Sigmoid colon (tissue), 7 donors: ENCODE data around the gene HES6. TPM values are rescaled to one million over a fixed set of nuclear protein-coding genes. Genes with fewer than 3 reads are reported as not detected.

ENCODE experiments used
- DNase-seq: peaks from one replicate; pipeline ENCODE4 v3.0.0-alpha.2; 2019
- H3K27ac ChIP-seq, 4 donors: fragments of 200-600 bp; sonication (generic); one replicate each; pipeline ENCODE4 v1.5.1; 2016 to 2019; ENCODE audit warnings: mild to moderate bottlenecking in 1 of 4
- H3K27me3 ChIP-seq, 3 donors: fragments of 200-600 bp; sonication (generic); one replicate each; pipeline ENCODE4 v1.5.1; 2019; ENCODE audit warnings: mild to moderate bottlenecking in 1 of 3
- H3K36me3 ChIP-seq, 4 donors: fragments of 200-600 bp; sonication (generic); one replicate each; pipeline ENCODE4 v1.5.1; 2016 to 2019
- H3K4me1 ChIP-seq, 4 donors: fragments of 200-600 bp; sonication (generic); one replicate each; pipeline ENCODE4 v1.5.1; 2017 to 2019
- H3K4me3 ChIP-seq, 4 donors: fragments of 200-600 bp; sonication (generic); one replicate each; pipeline ENCODE4 v1.5.1; 2017 to 2019; ENCODE audit warnings: mild to moderate bottlenecking in 2 of 4, moderate library complexity in 1 of 4
- H3K9me3 ChIP-seq, 4 donors: fragments of 200-600 bp in 3 of 4; sonication (generic) in 3 of 4; one replicate each; pipeline versions ENCODE4 v1.5.1 to v1.6.1; 2013 to 2019
- CTCF ChIP-seq, 4 experiments: fragments of 450-650 bp in 3 of 4; fragments of 200-600 bp in 1 of 4; IDR thresholded peaks; one replicate each; pipeline ENCODE4 v1.5.1; 2016 to 2019; ENCODE audit warnings: antibody characterized with exemption in 4 of 4, mild to moderate bottlenecking in 3 of 4, moderate library complexity in 2 of 4
- EP300 ChIP-seq, 4 donors: sonication (generic); formaldehyde crosslinking; IDR thresholded peaks; one replicate each; pipeline ENCODE4 v1.6.1; 2017; ENCODE audit warnings: antibody characterized with exemption in 4 of 4
- POLR2A ChIP-seq, 2 donors: fragments of 450-650 bp; IDR thresholded peaks; one replicate each; pipeline ENCODE4 v1.6.1; 2016; ENCODE audit warnings: antibody characterized with exemption in 2 of 2, mild to moderate bottlenecking in 2 of 2, moderate library complexity in 2 of 2
- POLR2AphosphoS5 ChIP-seq, 4 donors: sonication (generic); formaldehyde crosslinking; IDR thresholded peaks; one replicate each; pipeline ENCODE4 v1.6.1; 2017; ENCODE audit warnings: antibody characterized with exemption in 4 of 4
- WGBS, 2 donors: extraction: QIAGEN DNeasy Blood & Tissue Kit; methylation state at CpG; one replicate each; pipeline ENCODE4 v1.1.7; 2013; 5-methylcytosine and 5-hydroxymethylcytosine counted together
- intact Hi-C: fragments of 100-400 bp; cut with DNase I; formaldehyde crosslinking; loops from one replicate; pipeline ENCODE4 v1.15.1; 2023
- polyA plus RNA-seq, 3 donors: library from polyadenylated mRNA; stranded (reverse); fragments of 200-250 nt; gene quantifications; one replicate each; pipeline ENCODE4 v1.2.3, GENCODE V29; 2013
- total RNA-seq, 4 donors: library from RNA; depleted of rRNA; stranded (reverse); fragments of >200 nt; gene quantifications; one replicate each; pipeline ENCODE4 v1.1.0, GENCODE V29; 2016
- donor health status: healthy with polysubstance abuse.
- donor health status: Bipolar disorder and iron deficiency.
- donor health status: healthy.

HES6 gene
- total and polyA plus RNA-seq, 7 donors, result 13.2 to 59.2 (median 27.3) TPM

- 95 to 96% methylated on average over 8 of the region's 8 CpGs for WGBS, 2 donors
- no peak overlapping the region for H3K4me3 ChIP-seq
- DNase-seq, result peak; percentile 37
- H3K36me3 ChIP-seq, result peaks cover 39 to 94% (median 54%) of the 10 kb centered on the region in 4 donors
- intact Hi-C loops, result no loop called here
- H3K27me3 ChIP-seq, result no peaks in the 10 kb centered on the region
- H3K4me1 ChIP-seq, result peaks cover 0 to 3% (median 2%) of the 10 kb centered on the region in 4 donors
- no peaks in the 10 kb centered on the region for H3K9me3 ChIP-seq
- no peak overlapping the region for H3K27ac ChIP-seq
- TF ChIP-seq EP300 (IDR thresholded peaks at IDR 0.05) (no peak), POLR2A (IDR thresholded peaks at IDR 0.05) (no peak), POLR2AphosphoS5 (IDR thresholded peaks at IDR 0.05) (no peak), CTCF (IDR thresholded peaks at IDR 0.05) (no peak)
Observed at GRCh38 chr2:238255636-238256035, 15.8 kb upstream of the HES6 start.

GRCh38 chr2:238255151-238255551 is 15.3 kb upstream of the HES6 start:
- Histone ChIP-seq H3K27ac (no peak overlapping the region), H3K9me3 (no peaks in the 10 kb centered on the region), H3K27me3 (no peaks in the 10 kb centered on the region), H3K4me1 (no peaks in the 10 kb centered on the region), H3K36me3 (peaks cover 38 to 99% (median 57%) of the 10 kb centered on the region in 4 donors), H3K4me3 (no peak overlapping the region)
- intact Hi-C loops, result no loop called here
- DNase-seq, result no peak
- no peak for TF ChIP-seq POLR2AphosphoS5 (IDR thresholded peaks at IDR 0.05)
- no peak for TF ChIP-seq CTCF (IDR thresholded peaks at IDR 0.05)
- TF ChIP-seq EP300 (IDR thresholded peaks at IDR 0.05), result no peak
- no peak for TF ChIP-seq POLR2A (IDR thresholded peaks at IDR 0.05)
- WGBS, 2 donors, result 91 to 94% methylated on average over 6 of the region's 6 CpGs

GRCh38 chr2:238254095-238254723 is 14.4 kb upstream of the HES6 start:
- no peak overlapping the region for H3K4me3 ChIP-seq
- H3K27me3 ChIP-seq, result no peaks in the 10 kb centered on the region
- H3K36me3 ChIP-seq, result peaks cover 33 to 98% (median 55%) of the 10 kb centered on the region in 4 donors
- H3K4me1 ChIP-seq, result no peaks in the 10 kb centered on the region
- H3K27ac ChIP-seq, result no peak overlapping the region
- H3K9me3 ChIP-seq, result no peaks in the 10 kb centered on the region
- TF ChIP-seq CTCF (IDR thresholded peaks at IDR 0.05) (no peak), EP300 (IDR thresholded peaks at IDR 0.05) (no peak), POLR2AphosphoS5 (IDR thresholded peaks at IDR 0.05) (no peak), POLR2A (IDR thresholded peaks at IDR 0.05) (no peak)
- 82 to 84% methylated on average over 4 of the region's 4 CpGs for WGBS, 2 donors
- no peak for DNase-seq
- intact Hi-C loops, result no loop called here

GRCh38 chr2:238252766-238253630 is 13.2 kb upstream of the HES6 start:
- no peaks in the 10 kb centered on the region for H3K9me3 ChIP-seq
- no peaks in the 10 kb centered on the region for H3K27me3 ChIP-seq
- H3K36me3 ChIP-seq, result peaks cover 28 to 91% (median 46%) of the 10 kb centered on the region in 4 donors
- H3K27ac ChIP-seq, result no peak overlapping the region
- 95 to 96% methylated on average over 35 of the region's 35 CpGs for WGBS, 2 donors
- H3K4me1 ChIP-seq, result no peaks in the 10 kb centered on the region
- intact Hi-C loops, result no loop called here
- H3K4me3 ChIP-seq, result no peak overlapping the region
- DNase-seq, result no peak
- TF ChIP-seq POLR2AphosphoS5 (IDR thresholded peaks at IDR 0.05) (no peak), CTCF (IDR thresholded peaks at IDR 0.05) (no peak), EP300 (IDR thresholded peaks at IDR 0.05) (no peak), POLR2A (IDR thresholded peaks at IDR 0.05) (no peak)
